ENCODE measurements around the gene BSPRY. TPM values are rescaled to one million over a fixed set of nuclear protein-coding genes. Genes with fewer than 3 reads are reported as not detected.

The BSPRY gene
- total and polyA plus RNA-seq, 2 of the 13 experiments (the other 11 are each of a cell fraction or from before 2014, with no cell fraction given): 0.09 to 0.26 TPM

GRCh38 chr9:113395000-113395861, 45.9 kb downstream of the BSPRY start (continued):
- TF ChIP-seq, protein P1, sequence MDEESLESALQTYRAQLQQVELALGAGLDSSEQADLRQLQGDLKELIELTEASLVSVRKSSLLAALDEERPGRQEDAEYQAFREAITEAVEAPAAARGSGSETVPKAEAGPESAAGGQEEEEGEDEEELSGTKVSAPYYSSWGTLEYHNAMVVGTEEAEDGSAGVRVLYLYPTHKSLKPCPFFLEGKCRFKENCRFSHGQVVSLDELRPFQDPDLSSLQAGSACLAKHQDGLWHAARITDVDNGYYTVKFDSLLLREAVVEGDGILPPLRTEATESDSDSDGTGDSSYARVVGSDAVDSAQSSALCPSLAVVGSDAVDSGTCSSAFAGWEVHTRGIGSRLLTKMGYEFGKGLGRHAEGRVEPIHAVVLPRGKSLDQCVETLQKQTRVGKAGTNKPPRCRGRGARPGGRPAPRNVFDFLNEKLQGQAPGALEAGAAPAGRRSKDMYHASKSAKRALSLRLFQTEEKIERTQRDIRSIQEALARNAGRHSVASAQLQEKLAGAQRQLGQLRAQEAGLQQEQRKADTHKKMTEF (CRISPR knock-in tag; IDR thresholded peaks at IDR 0.05): peak; percentile 87
- TF ChIP-seq ZNF670 (CRISPR knock-in tag; IDR thresholded peaks at IDR 0.05; ENCODE audit: borderline replicate concordance): 0 out of 2 replicates have a peak, but pooled peaks have one; percentile 24
- peak; percentile 60 for TF ChIP-seq TBL1XR1 (IDR thresholded peaks at IDR 0.05; ENCODE audit: borderline replicate concordance, low read length, partially characterized antibody)
- TF ChIP-seq RBFOX2 (IDR thresholded peaks at IDR 0.05; ENCODE audit: low read depth, low read length): no peak
- TF ChIP-seq, protein P2, sequence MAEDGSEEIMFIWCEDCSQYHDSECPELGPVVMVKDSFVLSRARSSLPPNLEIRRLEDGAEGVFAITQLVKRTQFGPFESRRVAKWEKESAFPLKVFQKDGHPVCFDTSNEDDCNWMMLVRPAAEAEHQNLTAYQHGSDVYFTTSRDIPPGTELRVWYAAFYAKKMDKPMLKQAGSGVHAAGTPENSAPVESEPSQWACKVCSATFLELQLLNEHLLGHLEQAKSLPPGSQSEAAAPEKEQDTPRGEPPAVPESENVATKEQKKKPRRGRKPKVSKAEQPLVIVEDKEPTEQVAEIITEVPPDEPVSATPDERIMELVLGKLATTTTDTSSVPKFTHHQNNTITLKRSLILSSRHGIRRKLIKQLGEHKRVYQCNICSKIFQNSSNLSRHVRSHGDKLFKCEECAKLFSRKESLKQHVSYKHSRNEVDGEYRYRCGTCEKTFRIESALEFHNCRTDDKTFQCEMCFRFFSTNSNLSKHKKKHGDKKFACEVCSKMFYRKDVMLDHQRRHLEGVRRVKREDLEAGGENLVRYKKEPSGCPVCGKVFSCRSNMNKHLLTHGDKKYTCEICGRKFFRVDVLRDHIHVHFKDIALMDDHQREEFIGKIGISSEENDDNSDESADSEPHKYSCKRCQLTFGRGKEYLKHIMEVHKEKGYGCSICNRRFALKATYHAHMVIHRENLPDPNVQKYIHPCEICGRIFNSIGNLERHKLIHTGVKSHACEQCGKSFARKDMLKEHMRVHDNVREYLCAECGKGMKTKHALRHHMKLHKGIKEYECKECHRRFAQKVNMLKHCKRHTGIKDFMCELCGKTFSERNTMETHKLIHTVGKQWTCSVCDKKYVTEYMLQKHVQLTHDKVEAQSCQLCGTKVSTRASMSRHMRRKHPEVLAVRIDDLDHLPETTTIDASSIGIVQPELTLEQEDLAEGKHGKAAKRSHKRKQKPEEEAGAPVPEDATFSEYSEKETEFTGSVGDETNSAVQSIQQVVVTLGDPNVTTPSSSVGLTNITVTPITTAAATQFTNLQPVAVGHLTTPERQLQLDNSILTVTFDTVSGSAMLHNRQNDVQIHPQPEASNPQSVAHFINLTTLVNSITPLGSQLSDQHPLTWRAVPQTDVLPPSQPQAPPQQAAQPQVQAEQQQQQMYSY (CRISPR knock-in tag; IDR thresholded peaks at IDR 0.05): no peak
- no peak for TF ChIP-seq SOX6 (IDR thresholded peaks at IDR 0.05)
- peak; percentile 90 for TF ChIP-seq SOX6 (CRISPR knock-in tag; IDR thresholded peaks at IDR 0.05)
- TF ChIP-seq MAZ (IDR thresholded peaks at IDR 0.05; ENCODE audit: borderline replicate concordance, low read depth, low read length): no peak
- no peak for TF ChIP-seq MAZ (CRISPR knock-in tag; IDR thresholded peaks at IDR 0.05; ENCODE audit: low read depth)
- no peak for TF ChIP-seq ZNF768 (CRISPR knock-in tag; IDR thresholded peaks at IDR 0.05)
- no peak for TF ChIP-seq TOPORS (CRISPR knock-in tag; IDR thresholded peaks at IDR 0.05)
- TF ChIP-seq PPARG (CRISPR knock-in tag; conservative IDR thresholded peaks at IDR 0.05): peak; percentile 96
- TF ChIP-seq EZH2 (conservative IDR thresholded peaks at IDR 0.05; ENCODE audit: low read depth, low read length): no peak
- no peak for TF ChIP-seq ZBTB46 (CRISPR knock-in tag; IDR thresholded peaks at IDR 0.05; ENCODE audit: borderline replicate concordance)
- TF ChIP-seq RFXAP (CRISPR knock-in tag; IDR thresholded peaks at IDR 0.05; ENCODE audit: borderline replicate concordance): peak; percentile 68; the same call in 1 of the 2 replicates
- no peak for TF ChIP-seq ZNF335 (CRISPR knock-in tag; IDR thresholded peaks at IDR 0.05)
- no peak for TF ChIP-seq ZNF775 (CRISPR knock-in tag; IDR thresholded peaks at IDR 0.05; ENCODE audit: borderline replicate concordance)
- TF ChIP-seq ZNF337 (CRISPR knock-in tag; IDR thresholded peaks at IDR 0.05; ENCODE audit: borderline replicate concordance, low read depth): no peak
- no peak for TF ChIP-seq REXO4 (CRISPR knock-in tag; IDR thresholded peaks at IDR 0.05; ENCODE audit: borderline replicate concordance)
- TF ChIP-seq PLSCR1 (CRISPR knock-in tag; IDR thresholded peaks at IDR 0.05; ENCODE audit: borderline replicate concordance): no peak
- peak; percentile 79; the same call in 1 of the 2 replicates for TF ChIP-seq ZNF614 (CRISPR knock-in tag; IDR thresholded peaks at IDR 0.05; ENCODE audit: borderline replicate concordance)
- no peak for TF ChIP-seq ZBTB42 (CRISPR knock-in tag; IDR thresholded peaks at IDR 0.05)
